Endothelial cell of umbilical vein (primary cell): ENCODE measurements around the gene PADI6. TPM values are rescaled to one million over a fixed set of nuclear protein-coding genes. Genes with fewer than 3 reads are reported as not detected.

Experiments used
- BruUV-seq: library from RNA; stranded (reverse); fragments of 400-500 nt; replicated peaks from 2 replicates; lab custom pipeline; 2021; lab: Mats Ljungman, UMichigan
- CTCF ChIA-PET: fragments of 300-600, 350-600 bp; sonication (Branson Sonifier 250); formaldehyde crosslinking; loops from one replicate; lab custom pipeline; 2021; ENCODE audit warnings: antibody characterized with exemption, inconsistent platforms; lab: Charles Lee
- POLR2A ChIA-PET: fragments of 300-600, 350-600 bp; sonication (Branson Sonifier 250); formaldehyde crosslinking; loops from one replicate; lab custom pipeline; 2021; ENCODE audit warnings: antibody characterized with exemption, inconsistent platforms; lab: Charles Lee
- DNase-seq: peaks from one replicate; pipeline ENCODE4 v3.0.0-alpha.2; 2011; ENCODE audit warnings: low read depth, low spot score
- FAIRE-seq: peaks from 2 replicates; lab custom pipeline; 2011; peaks lifted over from hg19 to GRCh38; lab: Jason Lieb, UNC
- H2AFZ ChIP-seq: 2 replicates; pipeline ENCODE4 v1.6.0; 2012; ENCODE audit warnings: low read depth, low read length, control low read depth, inconsistent platforms
- H3K27ac ChIP-seq: 2 replicates; pipeline ENCODE4 v1.5.1; 2011; ENCODE audit warnings: low read depth, mild to moderate bottlenecking, control low read depth, low read length, moderate library complexity; ENCODE audit not compliant: insufficient read depth
- H3K27me3 ChIP-seq, 2 experiments: 2 replicates each; pipeline versions ENCODE4 v1.6.0 to v1.6.1; 2011; ENCODE audit warnings: low read length in 2 of 2, mixed read lengths in 1 of 2; ENCODE audit not compliant: control insufficient read depth in 2 of 2, insufficient read depth in 2 of 2
- H3K36me3 ChIP-seq, 2 experiments: 2 replicates in 1 of 2; 3 replicates in 1 of 2; pipeline ENCODE4 v1.5.1; 2011; ENCODE audit warnings: low read length in 2 of 2, mild to moderate bottlenecking in 1 of 2, moderate library complexity in 1 of 2; ENCODE audit not compliant: control insufficient read depth in 2 of 2, insufficient read depth in 2 of 2; ENCODE audit errors: extremely low read depth in 1 of 2
- H3K4me1 ChIP-seq: 3 replicates; pipeline ENCODE4 v1.5.1; 2011; ENCODE audit warnings: mild to moderate bottlenecking, low read length; ENCODE audit not compliant: control insufficient read depth, insufficient read depth; ENCODE audit errors: extremely low read depth
- H3K4me2 ChIP-seq: 2 replicates; pipeline ENCODE4 v1.6.1; 2011; ENCODE audit warnings: low read length, control low read depth, mixed read lengths; ENCODE audit not compliant: insufficient read depth
- H3K4me3 ChIP-seq, 3 experiments: fragments of 200-600 bp in 1 of 3; sonication (generic), shearing (Covaris generic) in 1 of 3; replicated peaks in 1 of 3; 2 replicates each; pipeline ENCODE4 v1.5.1; 2011 to 2016; ENCODE audit warnings: control low read depth in 3 of 3, low read length in 3 of 3, mild to moderate bottlenecking in 2 of 3, inconsistent platforms in 1 of 3, low read depth in 1 of 3, moderate library complexity in 1 of 3; ENCODE audit not compliant: insufficient read depth in 1 of 3
- H3K79me2 ChIP-seq: 2 replicates; pipeline ENCODE4 v1.6.0; 2012; ENCODE audit warnings: low read length, inconsistent platforms; ENCODE audit not compliant: control insufficient read depth, insufficient read depth
- H3K9ac ChIP-seq: replicated peaks from 2 replicates; pipeline ENCODE3; 2011; ENCODE audit warnings: low read length, control low read depth; ENCODE audit not compliant: insufficient read depth; ENCODE audit errors: extremely low read depth
- H3K9me1 ChIP-seq: replicated peaks from 3 replicates; pipeline ENCODE4 v1.6.0; 2011; ENCODE audit warnings: mild to moderate bottlenecking, low read length; ENCODE audit not compliant: control insufficient read depth, insufficient read depth; ENCODE audit errors: extremely low read depth
- H3K9me3 ChIP-seq: replicated peaks from 2 replicates; pipeline ENCODE4 v1.5.1; 2012; ENCODE audit warnings: low read length, inconsistent platforms; ENCODE audit not compliant: control insufficient read depth, insufficient read depth
- H4K20me1 ChIP-seq: replicated peaks from 2 replicates; pipeline ENCODE3; 2011; ENCODE audit warnings: mild to moderate bottlenecking, low read length; ENCODE audit not compliant: control insufficient read depth, insufficient read depth; ENCODE audit errors: extremely low read depth
- CTCF ChIP-seq, 2 donors: IDR thresholded peaks; 1 replicate in 1 of 2; 2 replicates in 1 of 2; pipeline ENCODE4 v1.5.1; 2011; ENCODE audit warnings: low read length in 2 of 2, mild to moderate bottlenecking in 2 of 2, moderate library complexity in 2 of 2, control low read depth in 1 of 2, inconsistent platforms in 1 of 2, low read depth in 1 of 2; ENCODE audit not compliant: insufficient read depth in 1 of 2; ENCODE audit errors: extremely low read depth in 1 of 2
- JUN ChIP-seq: IDR thresholded peaks from 2 replicates; pipeline ENCODE4 v1.6.1; 2011; ENCODE audit warnings: borderline replicate concordance, low read depth; ENCODE audit not compliant: insufficient read length, insufficient read depth
- dilution Hi-C: fragments of 300-500 bp; cut with MboI; formaldehyde crosslinking; loops from one replicate; pipeline ENCODE4 v1.15.0; 2019; ENCODE audit warnings: low sequenced_read_pairs; ENCODE audit not compliant: extremely low pct_ligation_motif_present
- intact Hi-C: fragments of 100-400 bp; cut with micrococcal nuclease; formaldehyde crosslinking; loops from one replicate; pipeline ENCODE4 v1.10.0; 2022
- polyA plus RNA-seq, 4 experiments: library from polyadenylated mRNA; depleted of rRNA in 3 of 4; stranded (reverse) in 3 of 4; unstranded in 1 of 4; fragments of >200 nt; gene quantifications; 2 replicates each; pipeline versions ENCODE4 v1.2.1 to v1.2.3, GENCODE V29; 2011 to 2012; ENCODE audit warnings: missing spikeins in 1 of 4
- total RNA-seq: library from RNA; stranded (reverse); gene quantifications from 2 replicates; pipeline ENCODE4 v1.2.3, GENCODE V29; 2021

PADI6 gene
- total and polyA plus RNA-seq, 2 donors (not counting 3 experiments of a cell fraction or from before 2014, with no cell fraction given) = not detected

DNA sequence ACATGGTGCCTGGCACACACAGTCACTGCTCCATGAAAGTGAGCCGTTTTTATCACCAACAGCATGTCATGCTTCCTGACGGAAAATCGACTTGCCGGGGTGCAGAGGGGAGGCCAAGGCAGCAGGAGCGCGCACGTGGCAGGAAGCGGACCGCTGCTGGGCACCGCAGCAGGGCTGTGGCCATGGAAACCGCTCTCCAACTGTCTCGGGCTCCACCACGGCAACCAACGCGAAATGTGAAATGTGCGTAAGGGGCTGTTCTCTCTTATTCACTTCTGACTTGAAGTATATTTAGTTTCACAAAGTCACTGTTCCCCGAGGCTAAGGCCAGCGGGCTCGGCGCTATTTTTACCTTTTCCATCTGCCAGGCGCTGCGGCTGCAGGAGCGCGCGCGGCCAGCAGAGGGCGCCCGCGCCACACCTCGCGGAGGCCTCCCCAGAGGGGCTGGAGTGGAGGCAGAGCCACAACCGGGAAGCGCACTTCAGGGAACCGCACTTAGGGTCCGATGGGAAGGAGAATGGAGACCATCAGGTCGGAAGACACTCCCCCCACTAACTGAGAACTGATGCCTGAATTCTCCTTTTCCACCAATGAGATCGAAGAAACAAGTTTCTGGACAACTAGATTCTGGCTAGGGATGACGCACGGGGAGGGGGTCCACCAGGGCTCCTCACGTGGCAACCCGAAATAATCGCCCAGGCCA is 47.8 kb downstream of the PADI6 start:
- intact Hi-C loops = loop anchor here (1.0 to 2.0 kb wide), 4 partner anchors 19 to 187 kb away; no protein-coding TSS in a partner anchor
- FAIRE-seq = peak; percentile 74

More for the DNA sequence above, 47.8 kb downstream of the PADI6 start:
- H2AFZ ChIP-seq = no peak overlapping the region
- peaks cover 4% of the 10 kb centered on the region for H4K20me1 ChIP-seq
- H3K9me3 ChIP-seq = no peaks in the 10 kb centered on the region
- H3K27me3 ChIP-seq = no peaks in the 10 kb centered on the region
- ChIA-PET POLR2A (no interaction called here), CTCF (interaction anchor here (1.3 kb wide), 1 partner anchor 8 kb away, joined by 5 read pairs; no protein-coding TSS in a partner anchor)
- H3K4me1 ChIP-seq = no peaks in the 10 kb centered on the region
- peaks cover 17% of the 10 kb centered on the region for H3K79me2 ChIP-seq
- H3K36me3 ChIP-seq = peaks cover 37 to 57% of the 10 kb centered on the region in 2 experiments
- TF ChIP-seq JUN = no peak
- peak; percentile 99 for TF ChIP-seq CTCF (IDR thresholded peaks at IDR 0.05; ENCODE audit: extremely low read depth in 1 of 2, insufficient read depth in 1 of 2, low read depth in 1 of 2, low read length in 2 of 2)
- no peak overlapping the region for H3K27ac ChIP-seq
- BruUV-seq = no TSS peak
- DNase-seq = peak; percentile 57
- H3K4me2 ChIP-seq = no peak overlapping the region
- H3K9me1 ChIP-seq = no peaks in the 10 kb centered on the region
- dilution Hi-C loops = no loop called here
- H3K4me3 ChIP-seq = no peak overlapping the region
- no peak overlapping the region for H3K9ac ChIP-seq
